HG03045 (cell line): ENCODE data around the gene TMEM244.
"Not testable (repeated sequence)": the region's sequence is repeated elsewhere in the genome, so short reads cannot be mapped to it uniquely, and the experiment has no call there.

Experiments
- ATAC-seq: cut with Tn5 transposase; IDR thresholded peaks from one replicate; pipeline ENCODE4 v1.9.1; 2021; ENCODE audit warnings: mild to moderate bottlenecking, moderate library complexity; ENCODE audit not compliant: unreplicated experiment

TMEM244 gene

DNA sequence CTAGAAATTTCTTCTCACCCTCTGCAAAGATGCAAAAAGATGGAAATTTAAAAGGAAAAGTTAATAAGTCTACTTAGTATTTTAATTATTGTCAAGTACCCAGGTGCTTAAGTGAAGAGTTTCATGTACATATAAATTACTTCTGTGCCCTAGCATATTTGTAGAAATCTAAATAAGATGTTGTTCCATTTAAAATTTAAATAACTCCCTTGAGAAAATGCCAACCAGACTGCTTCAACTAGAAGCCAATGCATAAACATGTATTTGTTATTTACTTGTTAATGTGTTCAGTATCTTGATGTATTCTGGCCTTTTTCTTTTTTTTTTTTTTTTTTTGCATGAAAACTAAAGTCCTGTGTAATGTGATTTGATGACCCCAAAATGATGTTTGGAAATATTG is 6.3 kb upstream of the TMEM244 start:
- no peak for ATAC-seq

DNA sequence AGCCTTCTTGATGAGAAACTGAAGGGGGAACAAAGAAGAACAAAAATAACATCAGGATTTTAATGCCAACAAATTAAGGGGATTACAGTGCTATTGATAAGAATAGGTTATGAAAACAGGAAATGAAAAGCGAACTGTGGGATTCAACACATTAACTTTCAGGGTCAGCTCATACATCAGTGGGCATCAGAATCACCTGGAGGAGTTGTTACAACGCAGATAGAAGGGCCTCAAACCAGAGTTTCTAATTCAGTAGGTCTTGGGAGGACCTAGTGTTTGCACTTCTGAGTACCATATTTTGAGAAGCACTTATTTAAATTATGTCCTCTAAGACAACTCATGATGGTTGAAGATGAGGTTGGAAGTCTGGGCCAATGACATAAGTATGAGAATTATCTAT is 5.6 kb upstream of the TMEM244 start:
- ATAC-seq: no peak

GRCh38 chr6:129866256-129866655 is 5.1 kb upstream of the TMEM244 start:
- no peak for ATAC-seq

- ATAC-seq: no peak
These were observed 3.9 kb upstream of the TMEM244 start for GRCh38 chr6:129865013-129865412.

GRCh38 chr6:129863664-129864063 is 2.5 kb upstream of the TMEM244 start:
- no peak for ATAC-seq

- ATAC-seq: no peak
These were observed 1.6 kb downstream of the TMEM244 start for GRCh38 chr6:129859524-129859923.

DNA sequence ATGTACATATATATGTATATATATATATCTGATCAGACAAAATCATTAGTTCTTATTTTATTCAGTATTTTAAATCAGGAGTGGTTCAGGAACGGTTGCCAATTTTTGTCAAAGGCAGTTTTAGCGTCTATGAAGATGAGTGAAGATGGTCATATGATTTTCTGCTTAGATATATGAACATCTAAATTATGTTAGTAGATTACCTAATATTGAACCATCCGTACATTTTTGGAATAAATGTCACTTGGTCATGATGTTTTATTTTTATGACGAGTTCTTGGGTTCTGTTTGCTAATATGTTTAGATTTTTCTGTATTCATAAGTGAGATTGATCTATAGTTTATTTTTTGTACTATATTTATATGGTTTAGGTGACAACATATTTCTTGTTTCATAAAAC is 3.3 kb downstream of the TMEM244 start:
- no peak for ATAC-seq

GRCh38 chr6:129853996-129854711 is 7.0 kb downstream of the TMEM244 start:
- ATAC-seq: no peak

DNA sequence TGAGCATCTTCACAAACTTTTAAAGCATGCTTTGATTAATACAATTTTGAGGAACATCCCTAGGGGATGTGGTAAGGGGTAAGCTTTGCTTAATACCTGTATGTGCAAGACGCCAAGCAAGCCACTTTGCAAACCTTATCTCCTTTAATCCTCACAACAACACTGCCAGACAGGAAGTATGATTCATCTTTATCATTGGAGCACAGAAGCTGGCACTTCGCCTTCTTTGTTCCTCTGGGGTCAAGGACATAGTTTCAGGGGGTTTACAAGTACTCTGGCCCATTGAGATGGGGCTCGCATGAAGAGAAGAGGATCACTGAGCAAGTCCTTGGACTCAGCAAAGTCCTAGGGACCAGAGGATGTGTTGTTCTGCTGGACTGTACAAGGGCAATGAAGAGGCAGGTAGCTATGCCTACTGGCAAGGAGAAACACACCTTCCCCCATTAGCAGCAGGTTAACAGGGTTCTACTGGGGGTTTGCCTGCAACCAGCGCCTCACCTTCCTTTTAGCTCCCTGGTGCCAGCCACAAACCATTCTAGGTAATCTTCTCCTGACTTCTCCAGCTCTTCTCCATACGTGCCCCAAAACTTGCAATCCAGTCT is 8.8 kb downstream of the TMEM244 start:
- ATAC-seq: no peak

DNA sequence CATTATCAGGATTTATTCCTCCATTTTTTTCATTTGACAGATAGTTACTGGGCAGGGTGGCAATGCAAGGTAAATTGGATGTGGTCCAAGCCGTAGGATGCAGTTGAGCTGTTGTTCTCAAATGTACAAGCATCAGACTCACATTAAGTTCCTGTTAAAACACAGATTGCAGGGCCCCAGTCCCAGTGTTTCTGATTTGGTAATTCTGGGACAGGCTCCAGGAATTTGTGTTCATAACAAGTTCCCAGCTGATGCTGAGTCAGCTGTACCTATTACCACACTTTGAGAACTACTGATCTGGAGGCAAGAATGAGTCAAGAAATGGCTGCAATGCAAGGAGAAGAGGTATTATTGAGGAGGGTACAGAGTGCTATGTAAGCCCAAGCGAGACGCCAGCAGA is 11.7 kb downstream of the TMEM244 start:
- ATAC-seq: no peak

GRCh38 chr6:129846761-129847160 is 14.4 kb downstream of the TMEM244 start:
- ATAC-seq: no peak

GRCh38 chr6:129845696-129846095 is 15.4 kb downstream of the TMEM244 start:
- ATAC-seq: no peak

DNA sequence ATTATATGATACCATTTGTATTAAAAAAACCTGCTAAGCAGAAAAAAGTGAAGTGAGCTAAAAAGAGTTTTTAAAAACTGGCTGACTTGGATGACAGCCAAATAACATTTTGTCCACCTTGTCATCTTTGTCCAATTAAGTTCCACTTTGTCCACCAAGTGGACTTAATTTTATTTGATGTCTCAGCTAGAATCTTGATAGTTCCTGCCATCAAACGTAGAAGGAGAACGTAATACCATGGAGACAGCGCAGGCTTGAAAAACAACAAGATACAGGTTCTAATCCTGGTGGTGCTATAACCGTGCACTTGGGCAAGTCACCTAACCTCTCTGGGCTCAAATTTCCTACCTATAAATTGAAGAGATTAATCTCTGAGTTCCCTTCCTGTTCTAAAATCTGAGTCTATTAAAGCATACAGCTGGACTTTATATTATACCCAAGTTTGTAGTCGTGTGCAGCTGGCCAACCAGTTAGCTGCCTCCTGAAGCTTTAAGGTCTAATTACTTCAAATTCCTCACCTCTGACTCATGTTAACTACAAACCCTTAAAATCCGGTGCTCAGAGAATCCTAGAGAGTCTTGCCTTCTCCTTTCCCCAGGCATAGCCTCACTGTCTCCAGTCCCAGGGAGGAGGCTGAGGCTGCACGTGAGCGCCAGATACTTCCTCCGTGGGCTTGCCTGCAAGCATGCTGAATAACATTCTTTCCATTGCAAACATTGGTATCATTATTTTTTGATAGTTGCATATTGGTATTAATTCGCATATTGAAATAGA is 16.8 kb downstream of the TMEM244 start:
- ATAC-seq: no peak

DNA sequence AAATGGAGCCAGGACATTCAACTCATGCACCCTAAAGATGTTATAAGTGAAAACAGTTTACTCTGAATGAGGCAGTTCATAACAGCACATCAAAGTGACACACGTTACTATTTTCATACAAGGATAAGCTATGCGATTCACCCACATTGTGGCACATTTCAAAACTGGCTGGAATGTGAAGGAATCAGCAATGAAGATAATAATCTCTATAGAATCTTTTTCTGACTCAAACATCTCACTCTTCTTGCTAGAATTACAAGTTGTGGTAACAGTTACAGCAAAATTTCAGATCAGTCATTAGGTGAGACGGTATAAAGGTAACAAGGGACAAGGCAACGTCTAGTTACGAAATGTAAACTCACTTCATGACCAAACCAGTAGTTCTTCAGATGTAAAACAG is 17.5 kb downstream of the TMEM244 start:
- ATAC-seq: no peak

- ATAC-seq: no peak
These were observed 18.2 kb downstream of the TMEM244 start for GRCh38 chr6:129842881-129843409.

DNA sequence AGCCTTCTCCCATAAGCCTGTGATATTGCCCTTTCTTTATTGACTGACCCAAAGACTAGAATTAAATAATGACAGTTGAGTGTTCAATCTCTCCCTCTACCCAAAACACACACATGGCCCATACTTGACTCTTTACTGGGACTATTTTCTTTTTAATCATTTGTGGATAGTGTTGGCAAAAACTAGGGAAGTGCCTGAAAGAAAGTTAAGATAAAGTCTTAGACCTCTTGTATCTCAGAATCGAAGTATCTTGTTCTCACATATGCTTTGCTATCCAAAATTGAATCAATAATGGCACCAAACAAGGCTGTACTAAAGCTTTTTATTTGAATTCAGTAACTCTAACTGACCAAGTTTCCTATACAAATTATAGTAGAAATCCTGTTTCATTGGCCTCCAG is 19.0 kb downstream of the TMEM244 start:
- no peak for ATAC-seq

DNA sequence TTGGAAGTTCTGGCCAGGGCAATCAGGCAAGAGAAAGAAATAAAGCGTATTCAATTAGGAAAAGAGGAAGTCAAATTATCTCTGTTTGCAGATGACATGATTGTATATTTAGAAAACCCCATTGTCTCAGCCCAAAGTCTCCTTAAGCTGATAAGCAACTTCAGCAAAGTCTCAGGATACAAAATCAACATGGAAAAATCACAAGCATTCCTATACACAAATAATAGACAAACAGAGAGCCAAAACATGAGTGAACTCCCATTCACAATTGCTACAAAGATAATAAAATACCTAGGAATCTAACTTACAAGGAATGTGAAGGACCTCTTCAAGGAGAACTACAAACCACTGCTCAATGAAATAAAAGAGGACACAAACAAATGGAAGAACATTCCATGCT is 21.6 kb downstream of the TMEM244 start:
- ATAC-seq: not testable (repeated sequence)

GRCh38 chr6:129835691-129836090 is 25.4 kb downstream of the TMEM244 start:
- ATAC-seq: no peak

GRCh38 chr6:129832299-129832698 is 28.8 kb downstream of the TMEM244 start:
- no peak for ATAC-seq

- no peak for ATAC-seq
These were observed 32.9 kb downstream of the TMEM244 start for GRCh38 chr6:129828229-129828628.

DNA sequence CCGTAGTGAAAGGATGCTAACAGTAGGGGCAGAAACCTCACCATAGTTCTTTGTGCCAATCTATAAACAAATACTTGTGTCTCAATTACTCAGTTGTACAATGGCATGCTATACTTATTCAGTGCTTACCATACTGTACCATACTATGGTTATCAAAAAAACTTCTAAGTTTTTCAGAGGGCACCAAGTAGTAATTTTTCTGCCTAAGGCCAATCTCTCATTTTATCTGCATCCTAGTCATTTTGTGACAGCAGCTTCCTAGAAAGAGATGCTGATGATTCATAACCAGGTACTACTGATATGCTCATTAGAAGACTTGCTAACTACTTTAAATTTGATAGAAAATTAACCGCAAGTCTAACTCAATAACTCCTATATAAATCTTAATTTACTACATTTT is 42.9 kb downstream of the TMEM244 start:
- ATAC-seq: no peak

- no peak for ATAC-seq
These were observed 43.3 kb downstream of the TMEM244 start for GRCh38 chr6:129817821-129818220.
